HEK293 (cell line): ENCODE measurements around the gene MATN4.

Experiments used
- BCL11A ChIP-seq: fragments of 450-650 bp; formaldehyde crosslinking; IDR thresholded peaks from 2 replicates; pipeline ENCODE4 v1.5.1; 2016; ENCODE audit warnings: low read depth, missing biosample characterization, missing genetic modification characterization
- GFI1B ChIP-seq: fragments of 450-650 bp; formaldehyde crosslinking; IDR thresholded peaks from 2 replicates; pipeline ENCODE4 v1.5.1; 2016; ENCODE audit warnings: missing biosample characterization, missing genetic modification characterization
- GLI4 ChIP-seq: fragments of 450-650 bp; formaldehyde crosslinking; IDR thresholded peaks from 2 replicates; pipeline ENCODE4 v1.5.1; 2016; ENCODE audit warnings: missing biosample characterization, missing genetic modification characterization
- IKZF3 ChIP-seq: fragments of 450-650 bp; IDR thresholded peaks from 2 replicates; pipeline ENCODE4 v1.5.0; 2018; ENCODE audit warnings: missing biosample characterization, mild to moderate bottlenecking, missing genetic modification characterization, moderate library complexity
- YY1 ChIP-seq: fragments of 450-650 bp; formaldehyde crosslinking; IDR thresholded peaks from 2 replicates; pipeline ENCODE4 v1.5.1; 2018; ENCODE audit warnings: missing biosample characterization, missing genetic modification characterization
- ZNF132 ChIP-seq: fragments of 450-650 bp; formaldehyde crosslinking; IDR thresholded peaks from 2 replicates; pipeline ENCODE4 v1.5.1; 2017; ENCODE audit warnings: missing biosample characterization, missing genetic modification characterization, borderline replicate concordance
- ZNF660 ChIP-seq: fragments of 450-650 bp; IDR thresholded peaks from 2 replicates; pipeline ENCODE4 v1.5.1; 2018; ENCODE audit warnings: missing biosample characterization, mild to moderate bottlenecking, missing genetic modification characterization
- ZNF830 ChIP-seq: fragments of 450-650 bp; IDR thresholded peaks from 2 replicates; pipeline ENCODE4 v1.5.0; 2018; ENCODE audit warnings: missing biosample characterization, missing genetic modification characterization, low read depth, mild to moderate bottlenecking, moderate library complexity
- TF ChIP-seq, protein P1 (sequence below): fragments of 450-650 bp; formaldehyde crosslinking; IDR thresholded peaks from 2 replicates; pipeline ENCODE4 v1.5.1; 2016; ENCODE audit warnings: missing biosample characterization, missing genetic modification characterization
- TF ChIP-seq, protein P2 (sequence below): fragments of 450-650 bp; formaldehyde crosslinking; IDR thresholded peaks from 2 replicates; pipeline ENCODE4 v1.5.1; 2016; ENCODE audit warnings: missing biosample characterization, missing genetic modification characterization, borderline replicate concordance
- TF ChIP-seq, protein P3 (sequence below): fragments of 450-650 bp; formaldehyde crosslinking; IDR thresholded peaks from 2 replicates; pipeline ENCODE4 v1.5.1; 2016; ENCODE audit warnings: missing biosample characterization, missing genetic modification characterization
- TF ChIP-seq, protein P4 (sequence below): fragments of 450-650 bp; formaldehyde crosslinking; IDR thresholded peaks from 2 replicates; pipeline ENCODE4 v1.5.1; 2016; ENCODE audit warnings: missing biosample characterization, missing genetic modification characterization
- TF ChIP-seq, protein P5 (sequence below): fragments of 450-650 bp; formaldehyde crosslinking; optimal IDR thresholded peaks from 2 replicates; pipeline ENCODE3; 2016; ENCODE audit warnings: missing biosample characterization, mild to moderate bottlenecking, missing genetic modification characterization

DNA sequence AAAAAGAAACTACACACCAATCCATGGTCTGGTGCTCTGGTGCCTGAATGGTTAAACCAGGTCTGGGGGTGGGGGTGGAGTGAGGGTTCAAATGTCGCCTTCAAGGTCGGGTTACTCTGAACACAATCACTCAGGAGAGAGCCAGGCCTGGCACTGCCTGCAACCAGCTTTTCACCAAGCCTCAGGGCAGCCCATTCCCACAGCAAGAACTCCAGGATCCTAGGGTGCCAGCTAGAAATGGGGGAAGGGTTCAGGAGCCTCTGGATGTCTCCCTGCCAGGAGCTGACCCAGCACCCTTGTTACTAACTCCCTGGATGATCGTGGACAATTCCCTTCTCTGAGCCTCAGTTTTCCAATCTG is 33.5 kb upstream of the MATN4 start:
- TF ChIP-seq, protein P1, sequence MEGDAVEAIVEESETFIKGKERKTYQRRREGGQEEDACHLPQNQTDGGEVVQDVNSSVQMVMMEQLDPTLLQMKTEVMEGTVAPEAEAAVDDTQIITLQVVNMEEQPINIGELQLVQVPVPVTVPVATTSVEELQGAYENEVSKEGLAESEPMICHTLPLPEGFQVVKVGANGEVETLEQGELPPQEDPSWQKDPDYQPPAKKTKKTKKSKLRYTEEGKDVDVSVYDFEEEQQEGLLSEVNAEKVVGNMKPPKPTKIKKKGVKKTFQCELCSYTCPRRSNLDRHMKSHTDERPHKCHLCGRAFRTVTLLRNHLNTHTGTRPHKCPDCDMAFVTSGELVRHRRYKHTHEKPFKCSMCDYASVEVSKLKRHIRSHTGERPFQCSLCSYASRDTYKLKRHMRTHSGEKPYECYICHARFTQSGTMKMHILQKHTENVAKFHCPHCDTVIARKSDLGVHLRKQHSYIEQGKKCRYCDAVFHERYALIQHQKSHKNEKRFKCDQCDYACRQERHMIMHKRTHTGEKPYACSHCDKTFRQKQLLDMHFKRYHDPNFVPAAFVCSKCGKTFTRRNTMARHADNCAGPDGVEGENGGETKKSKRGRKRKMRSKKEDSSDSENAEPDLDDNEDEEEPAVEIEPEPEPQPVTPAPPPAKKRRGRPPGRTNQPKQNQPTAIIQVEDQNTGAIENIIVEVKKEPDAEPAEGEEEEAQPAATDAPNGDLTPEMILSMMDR: no peak
- TF ChIP-seq, protein P2, sequence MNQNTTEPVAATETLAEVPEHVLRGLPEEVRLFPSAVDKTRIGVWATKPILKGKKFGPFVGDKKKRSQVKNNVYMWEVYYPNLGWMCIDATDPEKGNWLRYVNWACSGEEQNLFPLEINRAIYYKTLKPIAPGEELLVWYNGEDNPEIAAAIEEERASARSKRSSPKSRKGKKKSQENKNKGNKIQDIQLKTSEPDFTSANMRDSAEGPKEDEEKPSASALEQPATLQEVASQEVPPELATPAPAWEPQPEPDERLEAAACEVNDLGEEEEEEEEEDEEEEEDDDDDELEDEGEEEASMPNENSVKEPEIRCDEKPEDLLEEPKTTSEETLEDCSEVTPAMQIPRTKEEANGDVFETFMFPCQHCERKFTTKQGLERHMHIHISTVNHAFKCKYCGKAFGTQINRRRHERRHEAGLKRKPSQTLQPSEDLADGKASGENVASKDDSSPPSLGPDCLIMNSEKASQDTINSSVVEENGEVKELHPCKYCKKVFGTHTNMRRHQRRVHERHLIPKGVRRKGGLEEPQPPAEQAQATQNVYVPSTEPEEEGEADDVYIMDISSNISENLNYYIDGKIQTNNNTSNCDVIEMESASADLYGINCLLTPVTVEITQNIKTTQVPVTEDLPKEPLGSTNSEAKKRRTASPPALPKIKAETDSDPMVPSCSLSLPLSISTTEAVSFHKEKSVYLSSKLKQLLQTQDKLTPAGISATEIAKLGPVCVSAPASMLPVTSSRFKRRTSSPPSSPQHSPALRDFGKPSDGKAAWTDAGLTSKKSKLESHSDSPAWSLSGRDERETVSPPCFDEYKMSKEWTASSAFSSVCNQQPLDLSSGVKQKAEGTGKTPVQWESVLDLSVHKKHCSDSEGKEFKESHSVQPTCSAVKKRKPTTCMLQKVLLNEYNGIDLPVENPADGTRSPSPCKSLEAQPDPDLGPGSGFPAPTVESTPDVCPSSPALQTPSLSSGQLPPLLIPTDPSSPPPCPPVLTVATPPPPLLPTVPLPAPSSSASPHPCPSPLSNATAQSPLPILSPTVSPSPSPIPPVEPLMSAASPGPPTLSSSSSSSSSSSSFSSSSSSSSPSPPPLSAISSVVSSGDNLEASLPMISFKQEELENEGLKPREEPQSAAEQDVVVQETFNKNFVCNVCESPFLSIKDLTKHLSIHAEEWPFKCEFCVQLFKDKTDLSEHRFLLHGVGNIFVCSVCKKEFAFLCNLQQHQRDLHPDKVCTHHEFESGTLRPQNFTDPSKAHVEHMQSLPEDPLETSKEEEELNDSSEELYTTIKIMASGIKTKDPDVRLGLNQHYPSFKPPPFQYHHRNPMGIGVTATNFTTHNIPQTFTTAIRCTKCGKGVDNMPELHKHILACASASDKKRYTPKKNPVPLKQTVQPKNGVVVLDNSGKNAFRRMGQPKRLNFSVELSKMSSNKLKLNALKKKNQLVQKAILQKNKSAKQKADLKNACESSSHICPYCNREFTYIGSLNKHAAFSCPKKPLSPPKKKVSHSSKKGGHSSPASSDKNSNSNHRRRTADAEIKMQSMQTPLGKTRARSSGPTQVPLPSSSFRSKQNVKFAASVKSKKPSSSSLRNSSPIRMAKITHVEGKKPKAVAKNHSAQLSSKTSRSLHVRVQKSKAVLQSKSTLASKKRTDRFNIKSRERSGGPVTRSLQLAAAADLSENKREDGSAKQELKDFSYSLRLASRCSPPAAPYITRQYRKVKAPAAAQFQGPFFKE (tag by site-specific recombination): no peak
- TF ChIP-seq BCL11A (tag by site-specific recombination): no peak
- no peak for TF ChIP-seq ZNF660 (tag by site-specific recombination)
- TF ChIP-seq IKZF3: no peak
- no peak for TF ChIP-seq GFI1B
- TF ChIP-seq, protein P3, sequence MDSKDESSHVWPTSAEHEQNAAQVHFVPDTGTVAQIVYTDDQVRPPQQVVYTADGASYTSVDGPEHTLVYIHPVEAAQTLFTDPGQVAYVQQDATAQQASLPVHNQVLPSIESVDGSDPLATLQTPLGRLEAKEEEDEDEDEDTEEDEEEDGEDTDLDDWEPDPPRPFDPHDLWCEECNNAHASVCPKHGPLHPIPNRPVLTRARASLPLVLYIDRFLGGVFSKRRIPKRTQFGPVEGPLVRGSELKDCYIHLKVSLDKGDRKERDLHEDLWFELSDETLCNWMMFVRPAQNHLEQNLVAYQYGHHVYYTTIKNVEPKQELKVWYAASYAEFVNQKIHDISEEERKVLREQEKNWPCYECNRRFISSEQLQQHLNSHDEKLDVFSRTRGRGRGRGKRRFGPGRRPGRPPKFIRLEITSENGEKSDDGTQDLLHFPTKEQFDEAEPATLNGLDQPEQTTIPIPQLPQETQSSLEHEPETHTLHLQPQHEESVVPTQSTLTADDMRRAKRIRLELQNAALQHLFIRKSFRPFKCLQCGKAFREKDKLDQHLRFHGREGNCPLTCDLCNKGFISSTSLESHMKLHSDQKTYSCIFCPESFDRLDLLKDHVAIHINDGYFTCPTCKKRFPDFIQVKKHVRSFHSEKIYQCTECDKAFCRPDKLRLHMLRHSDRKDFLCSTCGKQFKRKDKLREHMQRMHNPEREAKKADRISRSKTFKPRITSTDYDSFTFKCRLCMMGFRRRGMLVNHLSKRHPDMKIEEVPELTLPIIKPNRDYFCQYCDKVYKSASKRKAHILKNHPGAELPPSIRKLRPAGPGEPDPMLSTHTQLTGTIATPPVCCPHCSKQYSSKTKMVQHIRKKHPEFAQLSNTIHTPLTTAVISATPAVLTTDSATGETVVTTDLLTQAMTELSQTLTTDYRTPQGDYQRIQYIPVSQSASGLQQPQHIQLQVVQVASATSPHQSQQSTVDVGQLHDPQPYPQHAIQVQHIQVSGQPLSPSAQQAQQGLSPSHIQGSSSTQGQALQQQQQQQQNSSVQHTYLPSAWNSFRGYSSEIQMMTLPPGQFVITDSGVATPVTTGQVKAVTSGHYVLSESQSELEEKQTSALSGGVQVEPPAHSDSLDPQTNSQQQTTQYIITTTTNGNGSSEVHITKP (tag by site-specific recombination): no peak
- no peak for TF ChIP-seq ZNF132 (tag by site-specific recombination)
- TF ChIP-seq, protein P4, sequence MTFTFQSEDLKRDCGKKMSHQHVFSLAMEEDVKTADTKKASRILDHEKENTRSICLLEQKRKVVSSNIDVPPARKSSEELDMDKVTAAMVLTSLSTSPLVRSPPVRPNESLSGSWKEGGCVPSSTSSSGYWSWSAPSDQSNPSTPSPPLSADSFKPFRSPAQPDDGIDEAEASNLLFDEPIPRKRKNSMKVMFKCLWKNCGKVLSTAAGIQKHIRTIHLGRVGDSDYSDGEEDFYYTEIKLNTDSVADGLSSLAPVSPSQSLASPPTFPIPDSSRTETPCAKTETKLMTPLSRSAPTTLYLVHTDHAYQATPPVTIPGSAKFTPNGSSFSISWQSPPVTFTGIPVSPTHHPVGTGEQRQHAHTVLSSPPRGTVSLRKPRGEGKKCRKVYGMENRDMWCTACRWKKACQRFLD (tag by site-specific recombination): no peak
- TF ChIP-seq YY1: no peak
- TF ChIP-seq GLI4: no peak
- TF ChIP-seq ZNF830 (tag by site-specific recombination): no peak
- TF ChIP-seq, protein P5, sequence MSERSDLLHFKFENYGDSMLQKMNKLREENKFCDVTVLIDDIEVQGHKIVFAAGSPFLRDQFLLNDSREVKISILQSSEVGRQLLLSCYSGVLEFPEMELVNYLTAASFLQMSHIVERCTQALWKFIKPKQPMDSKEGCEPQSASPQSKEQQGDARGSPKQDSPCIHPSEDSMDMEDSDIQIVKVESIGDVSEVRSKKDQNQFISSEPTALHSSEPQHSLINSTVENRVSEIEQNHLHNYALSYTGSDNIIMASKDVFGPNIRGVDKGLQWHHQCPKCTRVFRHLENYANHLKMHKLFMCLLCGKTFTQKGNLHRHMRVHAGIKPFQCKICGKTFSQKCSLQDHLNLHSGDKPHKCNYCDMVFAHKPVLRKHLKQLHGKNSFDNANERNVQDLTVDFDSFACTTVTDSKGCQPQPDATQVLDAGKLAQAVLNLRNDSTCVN (tag by site-specific recombination): no peak
